HepG2 (cell line): ENCODE data around the gene TUBB4B. TPM values are rescaled to one million over a fixed set of nuclear protein-coding genes. Genes with fewer than 3 reads are reported as not detected.

Experiments
- CC2D1A ChIP-seq: sonication (generic); formaldehyde crosslinking; IDR thresholded peaks from 2 replicates; pipeline ENCODE4 v1.8.1; 2023; ENCODE audit warnings: mild to moderate bottlenecking, missing genetic modification reagents
- CENPT ChIP-seq: sonication (generic); formaldehyde crosslinking; IDR thresholded peaks from 2 replicates; pipeline ENCODE4 v1.8.0; 2022; ENCODE audit warnings: low read depth, mild to moderate bottlenecking, moderate library complexity, missing genetic modification reagents
- CSRNP2 ChIP-seq: sonication (generic); formaldehyde crosslinking; conservative IDR thresholded peaks from 2 replicates; pipeline ENCODE4 v1.8.0; 2022; ENCODE audit warnings: low read depth, missing genetic modification reagents
- DNMT1 ChIP-seq: sonication (generic); formaldehyde crosslinking; IDR thresholded peaks from 2 replicates; pipeline ENCODE4 v1.5.1; 2020; ENCODE audit warnings: mild to moderate bottlenecking, missing genetic modification reagents
- GLMP ChIP-seq: sonication (generic); formaldehyde crosslinking; IDR thresholded peaks from 2 replicates; pipeline ENCODE4 v1.9.0; 2021; ENCODE audit warnings: missing genetic modification reagents, mild to moderate bottlenecking, borderline replicate concordance
- HNRNPL ChIP-seq: fragments of 200-400 bp; formaldehyde crosslinking; IDR thresholded peaks from 2 replicates; pipeline ENCODE4 v1.6.1; 2017; ENCODE audit warnings: mild to moderate bottlenecking, low read depth, low read length
- SMAD9 ChIP-seq: sonication (generic); formaldehyde crosslinking; IDR thresholded peaks from 2 replicates; pipeline ENCODE4 v1.5.1; 2020; ENCODE audit warnings: mild to moderate bottlenecking, missing genetic modification reagents
- SP1 ChIP-seq, 2 experiments: fragments of 450-650 bp in 1 of 2; sonication (generic) in 1 of 2; formaldehyde crosslinking in 1 of 2; IDR thresholded peaks; 2 replicates each; pipeline versions ENCODE4 v1.4.0 to v1.6.1; 2016 to 2020; ENCODE audit warnings: missing genetic modification reagents in 1 of 2
- TOPORS ChIP-seq: sonication (generic); formaldehyde crosslinking; IDR thresholded peaks from 2 replicates; pipeline ENCODE4 v1.8.0; 2023; ENCODE audit warnings: mild to moderate bottlenecking, missing genetic modification reagents
- ZBTB37 ChIP-seq: sonication (generic); formaldehyde crosslinking; IDR thresholded peaks from 2 replicates; pipeline ENCODE4 v1.4.0; 2020; ENCODE audit warnings: mild to moderate bottlenecking, missing genetic modification reagents
- ZBTB40 ChIP-seq, 2 experiments: fragments of 450-650 bp in 1 of 2; sonication (generic) in 1 of 2; formaldehyde crosslinking in 1 of 2; IDR thresholded peaks; 2 replicates each; pipeline versions ENCODE4 v1.6.1 to v1.8.0; 2016 to 2022; ENCODE audit warnings: antibody characterized with exemption in 1 of 2, mild to moderate bottlenecking in 1 of 2, missing genetic modification reagents in 1 of 2
- ZNF564 ChIP-seq: sonication (generic); formaldehyde crosslinking; IDR thresholded peaks from 2 replicates; pipeline ENCODE4 v1.8.1; 2023; ENCODE audit warnings: mild to moderate bottlenecking, missing genetic modification reagents
- ZNF577 ChIP-seq: sonication (generic); formaldehyde crosslinking; IDR thresholded peaks from 2 replicates; pipeline ENCODE4 v1.4.0; 2020; ENCODE audit warnings: mild to moderate bottlenecking, low read depth, missing genetic modification reagents, borderline replicate concordance
- ZNF816 ChIP-seq: sonication (generic); formaldehyde crosslinking; IDR thresholded peaks from 2 replicates; pipeline ENCODE4 v1.8.0; 2022; ENCODE audit warnings: missing genetic modification reagents, mild to moderate bottlenecking, borderline replicate concordance
- ZNF878 ChIP-seq: sonication (generic); formaldehyde crosslinking; IDR thresholded peaks from 2 replicates; pipeline ENCODE4 v1.8.1; 2023; ENCODE audit warnings: mild to moderate bottlenecking, missing genetic modification reagents, moderate library complexity
- polyA plus RNA-seq, 8 experiments: library from polyadenylated mRNA; depleted of rRNA in 3 of 8; stranded (reverse) in 7 of 8; unstranded in 1 of 8; fragments of >200 nt; fragmentation: Illumina TruSeq in 4 of 8; extraction: Trizol in 4 of 8; gene quantifications; 2 replicates each; pipeline versions ENCODE4 v1.2.1 to v1.2.3, GENCODE V29; 2011 to 2016; ENCODE audit warnings: low read depth in 4 of 8, missing spikeins in 1 of 8, mixed read lengths in 1 of 8; ENCODE audit not compliant: insufficient read depth in 1 of 8
- total RNA-seq, 5 experiments: library from RNA; depleted of rRNA; stranded (reverse); fragments of >200 nt; fragmentation: Illumina TruSeq; extraction: Trizol; gene quantifications; 2 replicates each; pipeline ENCODE4 v1.2.3, GENCODE V29; 2016; ENCODE audit warnings: low read depth in 1 of 5

TUBB4B gene
- total and polyA plus RNA-seq, 2 of the 13 experiments (the other 11 are each of a cell fraction or from before 2014, with no cell fraction given), result 182 to 412 TPM

GRCh38 chr9:137241490-137242268 is 592 bp downstream of the TUBB4B start (continued):
- TF ChIP-seq CC2D1A (CRISPR knock-in tag) (no peak), SP1 (IDR thresholded peaks at IDR 0.05) (no peak), SP1 (CRISPR knock-in tag; IDR thresholded peaks at IDR 0.05) (no peak; the same call in 1 of the 2 replicates), TOPORS (no peak), HNRNPL (0 out of 2 replicates have a peak, but pooled peaks have one; percentile 28), ZBTB40 (IDR thresholded peaks at IDR 0.05) (no peak), ZBTB40 (CRISPR knock-in tag; IDR thresholded peaks at IDR 0.05) (no peak), ZNF816 (no peak), ZNF878 (CRISPR knock-in tag) (no peak), ZBTB37 (CRISPR knock-in tag) (no peak), CENPT (no peak), ZNF564 (no peak), CSRNP2 (CRISPR knock-in tag) (no peak), GLMP (no peak), DNMT1 (CRISPR knock-in tag) (no peak), SMAD9 (CRISPR knock-in tag) (0 out of 2 replicates have a peak, but pooled peaks have one; percentile 55), ZNF577 (CRISPR knock-in tag) (no peak)
